ENCODE data around the gene IL3RA. TPM values are rescaled to one million over a fixed set of nuclear protein-coding genes. Genes with fewer than 3 reads are reported as not detected.
A peak's percentile ranks its signal among the peaks of the same experiment; 100 is the strongest.
"Not testable (repeated sequence)": the region's sequence is repeated elsewhere in the genome, so short reads cannot be mapped to it uniquely, and the experiment has no call there.

The IL3RA gene
- total RNA-seq, 1 experiment from 2014 or later = 0.26 TPM

- TF ChIP-seq MXD4 (CRISPR knock-in tag; IDR thresholded peaks at IDR 0.05; ENCODE audit: borderline replicate concordance) = no peak
- TF ChIP-seq ZSCAN18 (CRISPR knock-in tag; IDR thresholded peaks at IDR 0.05) = no peak
- TF ChIP-seq FOXP1 (CRISPR knock-in tag; IDR thresholded peaks at IDR 0.05; ENCODE audit: borderline replicate concordance) = 0 out of 2 replicates have a peak, but pooled peaks have one; percentile 34
- 0 out of 2 replicates have a peak, but pooled peaks have one; percentile 5 for TF ChIP-seq EMX1 (CRISPR knock-in tag; IDR thresholded peaks at IDR 0.05)
- no peak for TF ChIP-seq IRF1 (CRISPR knock-in tag; IDR thresholded peaks at IDR 0.05)
- 0 out of 2 replicates have a peak, but pooled peaks have one; percentile 34 for TF ChIP-seq TP53 (CRISPR knock-in tag; IDR thresholded peaks at IDR 0.05)
- TF ChIP-seq STAT6 (CRISPR knock-in tag; conservative IDR thresholded peaks at IDR 0.05; ENCODE audit: low read depth) = no peak
- peaks cover 13% of the 10 kb centered on the region for H3K36me3 Mint-ChIP-seq
- no peaks in the 10 kb centered on the region for H3K27me3 Mint-ChIP-seq (ENCODE audit: low read depth)
- H3K4me1 Mint-ChIP-seq = no peaks in the 10 kb centered on the region
- no peak overlapping the region for H3K27ac Mint-ChIP-seq
- ATAC-seq (no peak), DNase-seq (ENCODE audit: low spot score) (no peak)
- no peaks in the 10 kb centered on the region for H3K9me3 Mint-ChIP-seq
- CTCF ChIA-PET = no interaction called here
- H3K4me3 Mint-ChIP-seq = no peak overlapping the region
- POLR2A ChIA-PET = no interaction called here
These were observed 65.2 kb downstream of the IL3RA start for GRCh38 chrX:1401611-1402430.

- Mint-ChIP-seq H3K27ac (no peak overlapping the region), H3K4me1 (no peaks in the 10 kb centered on the region), H3K9me3 (no peaks in the 10 kb centered on the region), H3K27me3 (ENCODE audit: low read depth) (no peaks in the 10 kb centered on the region), H3K36me3 (peaks cover 11% of the 10 kb centered on the region), H3K4me3 (no peak overlapping the region)
- DNase-seq (ENCODE audit: low spot score) = no peak
- CTCF ChIA-PET = no interaction called here
- TF ChIP-seq JUN (CRISPR knock-in tag; IDR thresholded peaks at IDR 0.05) (no peak), ZNF317 (CRISPR knock-in tag; IDR thresholded peaks at IDR 0.05; ENCODE audit: borderline replicate concordance, low read depth) (no peak), NFYB (CRISPR knock-in tag; conservative IDR thresholded peaks at IDR 0.05; ENCODE audit: low read depth) (no peak), ATF2 (CRISPR knock-in tag; IDR thresholded peaks at IDR 0.05; ENCODE audit: borderline replicate concordance, low read depth) (no peak), RORB (CRISPR knock-in tag; IDR thresholded peaks at IDR 0.05) (no peak), ZNF219 (CRISPR knock-in tag; IDR thresholded peaks at IDR 0.05; ENCODE audit: borderline replicate concordance) (no peak), NR3C1 (CRISPR knock-in tag; conservative IDR thresholded peaks at IDR 0.05; ENCODE audit: low read depth) (no peak)
- POLR2A ChIA-PET = no interaction called here
- ATAC-seq = no peak
These were observed 66.6 kb downstream of the IL3RA start for GRCh38 chrX:1403228-1403627.

- H3K4me3 Mint-ChIP-seq; CTCF ChIA-PET; H3K27me3 Mint-ChIP-seq (ENCODE audit: low read depth); DNase-seq (ENCODE audit: low spot score); H3K36me3 Mint-ChIP-seq; H3K9me3 Mint-ChIP-seq; H3K27ac Mint-ChIP-seq; ATAC-seq; POLR2A ChIA-PET; H3K4me1 Mint-ChIP-seq: not testable (repeated sequence)
These were observed 67.3 kb downstream of the IL3RA start for GRCh38 chrX:1403867-1404266.

- H3K27me3 Mint-ChIP-seq (ENCODE audit: low read depth); POLR2A ChIA-PET; H3K4me1 Mint-ChIP-seq; H3K9me3 Mint-ChIP-seq; ATAC-seq; H3K27ac Mint-ChIP-seq; CTCF ChIA-PET; DNase-seq (ENCODE audit: low spot score); H3K4me3 Mint-ChIP-seq; H3K36me3 Mint-ChIP-seq: not testable (repeated sequence)
These were observed 69.2 kb downstream of the IL3RA start for GRCh38 chrX:1405769-1406168.
